ENCODE data around the gene DENND5A.

- TF ChIP-seq POLR2AphosphoS5 (IDR thresholded peaks at IDR 0.05; ENCODE audit: borderline replicate concordance, low read depth, low read length) (no peak), FOXP2 (optimal IDR thresholded peaks at IDR 0.05; ENCODE audit: control extremely low read depth, extremely low read length, insufficient read depth) (no peak), EZH2 (IDR thresholded peaks at IDR 0.05) (no peak)
Observed at GRCh38 chr11:9310485-9311090, 45.4 kb upstream of the DENND5A start.

Measured in SK-N-MC (cell line).